Bronchial epithelial cell (primary cell): Measurements from ENCODE around the gene PLS3. TPM values are rescaled to one million over a fixed set of nuclear protein-coding genes. Genes with fewer than 3 reads are reported as not detected.
"Not testable (repeated sequence)": the region's sequence is repeated elsewhere in the genome, so short reads cannot be mapped to it uniquely, and the experiment has no call there.

ENCODE experiments used
- DNase-seq: peaks from one replicate; pipeline ENCODE4 v3.0.0-alpha.2; 2010; ENCODE audit warnings: low read depth
- FAIRE-seq: peaks from 2 replicates; lab custom pipeline; 2011; peaks lifted over from hg19 to GRCh38; lab: Jason Lieb, UNC
- H3K27me3 ChIP-seq: 2 replicates; pipeline ENCODE4 v1.5.1; 2011; ENCODE audit warnings: low read length; ENCODE audit not compliant: control insufficient read depth, insufficient read depth
- H3K36me3 ChIP-seq: 2 replicates; pipeline ENCODE4 v1.5.1; 2011; ENCODE audit warnings: low read length; ENCODE audit not compliant: control insufficient read depth, insufficient read depth
- H3K4me3 ChIP-seq: 2 replicates; pipeline ENCODE4 v1.5.1; 2011; ENCODE audit warnings: mild to moderate bottlenecking, low read depth, low read length, control low read depth
- total RNA-seq: library from RNA; depleted of rRNA; stranded (reverse); fragments of >200 nt; gene quantifications from 2 replicates; pipeline ENCODE4 v1.2.1, GENCODE V29; 2014
- TF ChIP-seq, protein P1 (sequence below): IDR thresholded peaks from 2 replicates; pipeline ENCODE4 v1.5.1; 2011; ENCODE audit warnings: mild to moderate bottlenecking, moderate library complexity, low read length, control low read depth, inconsistent platforms; ENCODE audit not compliant: insufficient read depth, severe bottlenecking

The PLS3 gene
- total RNA-seq, 1 donor from 2014 or later: 204 TPM

- FAIRE-seq: no peak
- TF ChIP-seq, protein P1, sequence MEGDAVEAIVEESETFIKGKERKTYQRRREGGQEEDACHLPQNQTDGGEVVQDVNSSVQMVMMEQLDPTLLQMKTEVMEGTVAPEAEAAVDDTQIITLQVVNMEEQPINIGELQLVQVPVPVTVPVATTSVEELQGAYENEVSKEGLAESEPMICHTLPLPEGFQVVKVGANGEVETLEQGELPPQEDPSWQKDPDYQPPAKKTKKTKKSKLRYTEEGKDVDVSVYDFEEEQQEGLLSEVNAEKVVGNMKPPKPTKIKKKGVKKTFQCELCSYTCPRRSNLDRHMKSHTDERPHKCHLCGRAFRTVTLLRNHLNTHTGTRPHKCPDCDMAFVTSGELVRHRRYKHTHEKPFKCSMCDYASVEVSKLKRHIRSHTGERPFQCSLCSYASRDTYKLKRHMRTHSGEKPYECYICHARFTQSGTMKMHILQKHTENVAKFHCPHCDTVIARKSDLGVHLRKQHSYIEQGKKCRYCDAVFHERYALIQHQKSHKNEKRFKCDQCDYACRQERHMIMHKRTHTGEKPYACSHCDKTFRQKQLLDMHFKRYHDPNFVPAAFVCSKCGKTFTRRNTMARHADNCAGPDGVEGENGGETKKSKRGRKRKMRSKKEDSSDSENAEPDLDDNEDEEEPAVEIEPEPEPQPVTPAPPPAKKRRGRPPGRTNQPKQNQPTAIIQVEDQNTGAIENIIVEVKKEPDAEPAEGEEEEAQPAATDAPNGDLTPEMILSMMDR: no peak
- Histone ChIP-seq H3K36me3 (no peaks in the 10 kb centered on the region), H3K27me3 (no peaks in the 10 kb centered on the region), H3K4me3 (no peak overlapping the region)
- peak; percentile 76 for DNase-seq
Measured at GRCh38 chrX:115624916-115625315, 63.9 kb downstream of the PLS3 start.

- TF ChIP-seq, protein P1: no peak
- Histone ChIP-seq H3K4me3 (no peak overlapping the region), H3K27me3 (no peaks in the 10 kb centered on the region), H3K36me3 (no peaks in the 10 kb centered on the region)
- DNase-seq (no peak), FAIRE-seq (no peak)
Measured at GRCh38 chrX:115625572-115626301, 64.8 kb downstream of the PLS3 start.

DNA sequence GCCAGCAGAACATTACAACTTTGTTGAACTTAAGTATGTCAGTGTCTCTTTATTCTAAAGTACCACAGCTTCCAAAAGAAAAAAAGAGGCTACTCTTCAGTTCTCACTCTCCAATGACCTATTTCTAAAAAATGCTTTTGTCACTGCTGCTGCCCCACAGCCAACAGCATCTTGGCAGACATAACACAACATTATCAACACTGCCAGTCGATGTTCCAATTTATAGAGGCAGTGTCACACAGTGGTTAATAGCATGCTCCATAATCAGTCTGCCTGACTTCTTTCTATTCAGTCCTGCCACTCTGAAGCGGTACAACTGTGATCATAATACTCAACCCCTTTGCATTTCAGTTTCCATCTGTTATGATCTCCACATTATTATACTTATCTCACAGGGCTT is 69.2 kb downstream of the PLS3 start:
- TF ChIP-seq, protein P1: no peak
- FAIRE-seq (no peak), DNase-seq (no peak)
- H3K4me3 ChIP-seq: no peak overlapping the region
- H3K36me3 ChIP-seq: peaks cover 2% of the 10 kb centered on the region
- H3K27me3 ChIP-seq: no peaks in the 10 kb centered on the region

DNA sequence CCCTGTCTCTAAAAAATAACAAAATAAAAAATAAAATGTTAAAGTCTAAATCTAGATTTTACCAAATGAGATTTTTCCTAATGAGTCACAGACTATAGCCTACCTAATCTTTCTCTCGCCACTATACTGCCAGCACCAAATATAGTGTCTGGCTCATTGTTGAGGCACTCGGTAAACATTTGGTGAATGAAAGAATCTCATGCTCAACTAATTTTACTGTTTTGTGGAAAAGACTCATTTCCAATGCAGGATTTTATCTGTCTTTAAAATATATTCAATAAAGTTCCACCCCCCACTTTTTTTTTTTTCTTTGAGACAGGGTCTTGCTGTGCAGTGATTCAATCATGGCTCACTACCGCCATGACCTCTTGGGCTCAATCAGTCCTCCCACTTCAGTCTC is 71.5 kb downstream of the PLS3 start:
- Histone ChIP-seq H3K36me3 (peaks cover 2% of the 10 kb centered on the region), H3K27me3 (no peaks in the 10 kb centered on the region), H3K4me3 (no peak overlapping the region)
- FAIRE-seq (no peak), DNase-seq (no peak)
- TF ChIP-seq, protein P1: no peak

GRCh38 chrX:115633397-115633796 is 72.4 kb downstream of the PLS3 start:
- not testable (repeated sequence) for H3K27me3 ChIP-seq, H3K36me3 ChIP-seq, FAIRE-seq

GRCh38 chrX:115639334-115639880 is 78.4 kb downstream of the PLS3 start:
- TF ChIP-seq, protein P1: no peak
- H3K27me3 ChIP-seq: no peaks in the 10 kb centered on the region
- H3K36me3 ChIP-seq: peaks cover 5% of the 10 kb centered on the region
- H3K4me3 ChIP-seq: no peak overlapping the region
- DNase-seq (no peak), FAIRE-seq (no peak)

More at GRCh38 chrX:115633397-115633796, 72.4 kb downstream of the PLS3 start:
- DNase-seq, H3K4me3 ChIP-seq: not testable (repeated sequence)
